GM04504 (cell line): ENCODE measurements around the gene PTMS.
"Not testable (repeated sequence)": the region's sequence is repeated elsewhere in the genome, so short reads cannot be mapped to it uniquely, and the experiment has no call there.

Experiments used
- DNase-seq: peaks from one replicate; pipeline ENCODE4 v3.0.0-alpha.2; 2012; ENCODE audit warnings: low read depth

The PTMS gene

GRCh38 chr12:6765634-6766581, at the start of gene PTMS:
PTMS (plus strand) TSS chr12:6766363; CDS start chr12:6766706, 343 bp downstream.
- DNase-seq: peak; percentile 75

GRCh38 chr12:6716874-6717437, 49.2 kb upstream of the PTMS start:
- no peak for DNase-seq

- no peak for DNase-seq
These were observed 43.3 kb upstream of the PTMS start for GRCh38 chr12:6722863-6723262.

- DNase-seq: peak; percentile 90
These were observed 42.4 kb upstream of the PTMS start, which contains the start of gene COPS7A for GRCh38 chr12:6723607-6724408. COPS7A (plus strand) TSS chr12:6724046; CDS start chr12:6724657, 611 bp downstream.

GRCh38 chr12:6724409-6724797, 41.8 kb upstream of the PTMS start:
- no peak for DNase-seq

GRCh38 chr12:6725350-6725749, 40.8 kb upstream of the PTMS start:
- DNase-seq: no peak

- DNase-seq: no peak
These were observed 37.0 kb upstream of the PTMS start for GRCh38 chr12:6729186-6729585.

GRCh38 chr12:6730169-6730568, 36.0 kb upstream of the PTMS start:
- DNase-seq: no peak

- DNase-seq: no peak
These were observed 31.4 kb upstream of the PTMS start for GRCh38 chr12:6734506-6735387.

GRCh38 chr12:6735448-6736191, 30.5 kb upstream of the PTMS start:
- DNase-seq: peak; percentile 32

GRCh38 chr12:6736754-6737153, 29.4 kb upstream of the PTMS start:
- no peak for DNase-seq

- not testable (repeated sequence) for DNase-seq
These were observed 24.1 kb upstream of the PTMS start for GRCh38 chr12:6742080-6742479.

GRCh38 chr12:6742834-6743233, 23.3 kb upstream of the PTMS start:
- no peak for DNase-seq

GRCh38 chr12:6743300-6743699, 22.9 kb upstream of the PTMS start:
- DNase-seq: not testable (repeated sequence)

- DNase-seq: no peak
These were observed 20.2 kb upstream of the PTMS start for GRCh38 chr12:6745741-6746525.

GRCh38 chr12:6747216-6747615, 18.9 kb upstream of the PTMS start:
- DNase-seq: no peak

GRCh38 chr12:6748761-6749160, 17.4 kb upstream of the PTMS start:
- DNase-seq: no peak

- no peak for DNase-seq
These were observed 15.7 kb upstream of the PTMS start for GRCh38 chr12:6750506-6750905.

GRCh38 chr12:6751767-6752166, 14.4 kb upstream of the PTMS start:
- no peak for DNase-seq
